Astrocyte (in vitro differentiated cells and primary cell): Measurements from ENCODE around the gene CAMK2G.

Experiments
- EZH2 ChIP-seq: IDR thresholded peaks from 2 replicates; pipeline ENCODE4 v1.6.1; 2012; ENCODE audit warnings: mild to moderate bottlenecking, low read length, inconsistent platforms; ENCODE audit not compliant: insufficient read depth
- TF ChIP-seq, protein P1 (sequence below): IDR thresholded peaks from 2 replicates; pipeline ENCODE4 v1.5.1; 2011; ENCODE audit warnings: low read depth, mild to moderate bottlenecking, inconsistent platforms, low read length, moderate library complexity; ENCODE audit not compliant: insufficient read depth

DNA sequence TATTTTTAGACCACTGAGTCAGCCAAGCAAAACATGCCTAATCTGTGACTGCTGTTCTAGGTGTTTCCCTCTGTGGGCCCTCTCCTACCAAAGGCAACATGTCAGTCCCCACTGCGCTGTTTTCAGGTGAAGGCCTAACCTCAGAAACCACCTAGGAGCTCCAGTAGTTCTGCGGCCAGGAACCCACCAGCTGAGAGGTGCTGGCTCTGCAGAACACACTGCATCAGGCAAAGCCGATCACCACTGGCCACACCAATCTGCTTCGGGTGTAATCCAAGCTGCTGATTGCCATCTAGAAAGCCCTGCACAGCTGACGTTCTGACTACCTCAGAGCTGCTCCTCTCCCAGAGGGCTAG lies 14.9 kb downstream of the CAMK2G start:
- TF ChIP-seq, protein P1, sequence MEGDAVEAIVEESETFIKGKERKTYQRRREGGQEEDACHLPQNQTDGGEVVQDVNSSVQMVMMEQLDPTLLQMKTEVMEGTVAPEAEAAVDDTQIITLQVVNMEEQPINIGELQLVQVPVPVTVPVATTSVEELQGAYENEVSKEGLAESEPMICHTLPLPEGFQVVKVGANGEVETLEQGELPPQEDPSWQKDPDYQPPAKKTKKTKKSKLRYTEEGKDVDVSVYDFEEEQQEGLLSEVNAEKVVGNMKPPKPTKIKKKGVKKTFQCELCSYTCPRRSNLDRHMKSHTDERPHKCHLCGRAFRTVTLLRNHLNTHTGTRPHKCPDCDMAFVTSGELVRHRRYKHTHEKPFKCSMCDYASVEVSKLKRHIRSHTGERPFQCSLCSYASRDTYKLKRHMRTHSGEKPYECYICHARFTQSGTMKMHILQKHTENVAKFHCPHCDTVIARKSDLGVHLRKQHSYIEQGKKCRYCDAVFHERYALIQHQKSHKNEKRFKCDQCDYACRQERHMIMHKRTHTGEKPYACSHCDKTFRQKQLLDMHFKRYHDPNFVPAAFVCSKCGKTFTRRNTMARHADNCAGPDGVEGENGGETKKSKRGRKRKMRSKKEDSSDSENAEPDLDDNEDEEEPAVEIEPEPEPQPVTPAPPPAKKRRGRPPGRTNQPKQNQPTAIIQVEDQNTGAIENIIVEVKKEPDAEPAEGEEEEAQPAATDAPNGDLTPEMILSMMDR: no peak
- TF ChIP-seq EZH2: no peak
